Stimulated activated CD4-positive, alpha-beta T cell treated with anti-CD3 and anti-CD28 coated beads, TNF-alpha, amount 100 ng/mL, for 1 hour (primary cell): ENCODE data around the gene PCK2.

ENCODE experiments used
- DNase-seq, 3 donors: peaks; one replicate each; pipeline ENCODE4 v3.0.0-alpha.2; 2020; ENCODE audit warnings: low read depth in 3 of 3, low spot score in 1 of 3

The PCK2 gene

DNA sequence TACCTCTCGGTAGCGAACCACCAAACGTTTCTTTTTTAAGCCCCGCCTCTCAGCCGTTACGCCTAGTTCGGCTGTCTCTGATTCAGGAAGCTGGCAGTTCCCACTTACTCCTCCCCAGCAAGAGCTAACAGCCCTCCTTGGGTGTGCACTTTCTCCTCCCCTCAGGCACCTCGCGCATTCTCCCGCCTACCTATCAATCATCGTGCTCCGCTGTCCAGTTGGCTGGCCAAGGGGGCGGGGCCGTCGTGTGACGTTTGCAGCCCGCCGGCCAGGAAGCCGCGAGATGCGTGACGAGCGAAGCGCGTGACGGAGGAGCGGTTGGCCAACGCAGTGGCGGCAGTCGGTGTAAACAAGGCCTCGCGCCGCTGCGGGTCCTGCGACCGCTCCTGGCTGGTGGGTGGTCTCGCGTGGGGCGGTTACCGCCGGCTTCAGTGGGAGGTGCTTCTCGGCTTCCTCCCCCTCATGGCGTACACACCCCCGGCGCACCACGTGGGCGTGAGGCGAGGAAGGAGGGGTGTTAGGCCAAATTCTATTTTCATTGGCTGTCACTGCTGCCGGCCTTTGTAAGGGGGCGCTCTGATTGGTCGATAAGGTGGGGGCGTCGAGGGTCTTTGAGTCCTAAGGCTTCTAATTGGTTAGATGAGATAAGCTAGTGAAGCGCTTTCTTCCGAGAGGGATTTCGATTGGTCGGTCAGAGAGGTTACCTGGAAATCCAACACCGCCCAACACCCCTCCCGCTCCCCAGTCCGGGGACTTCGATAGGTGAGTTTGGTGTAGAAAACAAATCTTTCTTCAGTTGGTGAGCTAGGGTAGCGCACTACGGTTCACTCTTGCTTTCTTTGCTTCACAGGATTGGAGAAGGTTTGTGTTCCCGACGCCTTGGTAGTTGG, 20.7 kb downstream of the PCK2 start, which contains the start of the genes DCAF11 and NRL:
Gene DCAF11, plus strand, starts transcription at position 246 of the 890 bp plus-strand sequence. CDS start 818 bp downstream, outside the sequence.
Gene NRL, minus strand, starts transcription at position 418 of the 890 bp plus-strand sequence. CDS start 32,101 bp downstream, outside the sequence.
- DNase-seq = peak; percentile 93 to 96 (median 95)

- no peak for DNase-seq
Measured at GRCh38 chr14:24115422-24116127, 21.5 kb downstream of the PCK2 start.

DNA sequence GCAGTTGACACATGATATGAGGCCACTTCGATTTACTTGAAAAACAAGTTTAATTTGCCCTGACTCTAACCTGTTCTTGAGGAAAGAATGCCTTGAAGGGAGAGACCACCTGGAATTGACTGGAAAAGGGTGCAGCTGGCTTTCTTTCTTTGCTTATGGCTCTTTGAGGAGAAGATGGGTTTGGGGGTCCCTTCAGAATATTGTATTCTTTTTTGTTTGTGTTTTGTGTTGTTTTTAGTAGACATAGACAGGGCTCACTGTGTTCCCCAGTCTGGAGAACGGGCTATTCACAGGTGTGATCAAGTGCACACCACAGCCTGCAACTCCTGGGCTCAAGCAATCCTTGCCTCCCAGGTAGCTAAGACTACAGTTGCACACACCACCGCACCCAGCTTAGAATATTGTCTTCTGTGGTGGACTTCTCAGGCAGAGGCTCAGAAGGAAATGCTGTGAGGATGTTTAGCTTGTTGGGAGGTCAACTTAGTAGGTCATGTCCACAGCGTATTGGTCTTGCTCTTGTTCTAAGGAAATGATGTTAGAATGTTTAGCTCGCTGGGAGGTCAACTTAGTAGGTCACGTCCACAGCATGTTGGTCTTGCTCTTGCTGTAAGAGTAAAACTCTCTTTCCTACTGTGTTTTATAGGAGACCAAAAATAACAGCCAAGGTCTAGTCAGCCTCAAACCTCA, 22.2 kb downstream of the PCK2 start:
- DNase-seq = no peak

- no peak for DNase-seq
Measured at GRCh38 chr14:24117179-24117578, 23.1 kb downstream of the PCK2 start.

- DNase-seq = no peak
Measured at GRCh38 chr14:24119691-24120090, 25.6 kb downstream of the PCK2 start.

- DNase-seq = no peak
Measured at GRCh38 chr14:24121210-24121609, 27.1 kb downstream of the PCK2 start.

DNA sequence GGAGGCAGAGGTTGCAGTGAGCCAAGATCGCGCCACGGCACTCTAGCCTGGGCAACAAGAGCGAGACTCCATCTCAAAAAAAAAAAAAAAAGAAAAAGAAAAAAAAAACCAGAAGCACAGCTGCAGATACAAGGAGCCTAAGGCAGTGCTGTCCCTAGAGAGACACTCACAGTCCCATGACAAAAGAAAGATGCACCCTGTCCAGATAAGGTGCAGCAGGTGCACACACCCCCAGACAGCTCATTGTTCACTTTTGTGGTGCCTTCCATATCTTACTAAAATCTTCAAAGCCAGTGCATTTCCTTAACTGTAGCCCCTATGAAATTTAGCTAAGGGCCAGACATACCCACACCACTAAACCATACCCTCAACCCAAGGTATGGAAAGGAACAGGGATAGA, 28.3 kb downstream of the PCK2 start:
- no peak for DNase-seq

DNA sequence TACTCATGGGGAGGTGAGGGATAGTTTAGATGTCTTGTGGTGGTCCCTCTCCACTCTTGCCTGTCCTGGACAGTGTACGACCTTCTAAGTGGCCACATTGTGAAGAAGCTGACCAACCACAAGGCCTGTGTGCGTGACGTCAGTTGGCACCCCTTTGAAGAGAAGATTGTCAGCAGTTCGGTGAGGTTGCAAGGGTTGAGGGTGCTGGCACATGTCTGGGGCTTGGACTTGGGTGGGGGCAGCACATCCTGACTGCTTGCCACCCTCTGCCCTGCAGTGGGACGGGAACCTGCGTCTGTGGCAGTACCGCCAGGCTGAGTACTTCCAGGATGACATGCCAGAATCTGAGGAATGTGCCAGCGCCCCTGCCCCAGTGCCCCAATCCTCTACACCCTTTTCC, 28.8 kb downstream of the PCK2 start:
- DNase-seq = no peak

DNA sequence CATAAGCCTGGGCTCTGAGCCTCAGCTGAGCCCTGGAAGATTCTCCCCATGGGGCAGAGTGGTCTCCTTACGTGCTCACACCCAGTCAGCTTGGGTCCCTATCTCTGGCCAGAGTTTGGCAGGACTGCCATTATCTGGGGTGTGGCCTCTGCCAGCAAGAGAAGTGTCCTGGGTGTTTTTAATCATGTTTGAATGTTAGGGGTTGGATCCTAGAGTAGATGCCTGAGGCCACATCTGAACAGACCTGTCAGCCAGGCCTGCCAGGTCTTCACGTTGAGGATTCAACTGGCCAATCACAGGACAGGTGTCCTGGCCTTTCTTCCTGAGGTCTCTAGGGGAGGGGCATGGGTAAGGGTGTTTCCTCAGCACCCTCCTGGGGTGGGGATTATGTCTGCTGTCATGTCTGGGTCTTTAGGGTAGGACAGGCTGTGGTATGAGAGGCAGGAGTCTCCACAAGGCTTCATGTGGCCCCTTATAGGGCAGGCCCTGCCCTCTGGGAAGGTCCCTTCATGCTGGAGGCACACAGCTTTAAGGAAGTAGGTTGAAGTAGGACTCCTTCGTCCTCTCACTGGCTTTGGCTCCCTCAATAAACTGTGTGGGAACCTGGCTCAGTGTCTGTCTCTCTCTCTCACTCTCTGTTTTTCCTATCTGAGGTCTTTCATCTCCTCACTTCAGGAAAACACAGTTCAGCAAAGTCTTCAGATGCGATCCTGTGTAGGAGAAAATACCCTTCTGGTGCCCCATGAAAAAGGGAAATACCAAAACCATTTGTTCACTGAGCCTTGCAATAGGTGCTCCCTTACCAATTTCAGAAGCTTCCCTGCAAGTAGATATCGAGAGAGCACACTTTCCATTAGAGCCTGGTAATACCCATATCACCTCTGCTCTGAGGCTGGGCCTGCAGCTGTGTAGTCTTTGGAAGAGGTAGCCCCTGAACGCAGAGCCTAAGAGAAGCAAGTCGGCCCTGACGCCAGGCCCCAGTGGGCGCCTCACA, 29.6 kb downstream of the PCK2 start:
- no peak for DNase-seq

DNA sequence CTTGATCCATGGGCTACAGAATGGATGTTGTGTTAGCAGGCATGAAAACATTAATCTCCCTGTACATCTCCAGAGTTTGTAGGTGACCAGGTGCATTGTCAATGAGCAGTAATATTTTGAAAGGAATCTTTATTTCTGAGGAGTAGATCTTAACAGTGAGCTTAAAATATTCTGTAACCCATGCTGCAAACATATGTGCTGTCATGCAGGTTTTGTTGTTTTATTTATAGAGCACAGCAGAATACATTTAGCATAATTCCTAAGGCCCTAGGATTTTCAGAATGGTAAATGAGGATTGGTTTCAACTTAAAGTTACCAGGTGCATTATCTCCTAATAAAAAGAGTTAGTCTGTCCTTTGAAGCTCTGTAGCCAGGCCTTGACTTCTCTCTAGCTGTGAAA, 32.8 kb downstream of the PCK2 start:
- DNase-seq = no peak

- DNase-seq = no peak
Measured at GRCh38 chr14:24127673-24128072, 33.6 kb downstream of the PCK2 start.

DNA sequence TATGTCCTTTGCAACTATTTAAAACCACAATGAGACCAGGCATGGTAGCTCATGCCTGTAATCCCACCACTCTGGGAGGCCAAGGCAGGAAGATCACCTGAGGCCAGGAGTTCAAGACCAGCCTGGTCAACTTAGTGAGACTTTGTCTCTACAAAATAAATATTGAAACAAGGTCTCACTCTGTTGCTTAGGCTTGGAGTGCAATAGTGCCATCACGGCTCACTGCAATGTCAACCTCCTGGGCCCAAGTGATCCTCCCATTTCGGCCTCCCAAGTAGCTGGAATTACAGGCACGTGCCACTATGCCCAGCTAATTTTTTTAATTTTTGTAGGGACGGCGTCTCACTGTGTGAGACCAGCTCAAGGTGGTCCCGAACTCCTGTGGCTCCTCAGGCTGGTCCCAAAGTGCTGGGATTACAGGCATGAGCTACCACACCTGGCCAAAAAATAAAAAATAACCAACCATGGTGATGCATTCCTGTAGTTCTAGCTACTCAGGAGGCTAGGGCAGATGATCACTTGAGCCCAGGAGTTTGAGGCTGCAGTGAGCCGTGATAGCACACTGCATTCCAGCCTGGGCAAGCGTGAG, 35.4 kb downstream of the PCK2 start:
- no peak for DNase-seq

DNA sequence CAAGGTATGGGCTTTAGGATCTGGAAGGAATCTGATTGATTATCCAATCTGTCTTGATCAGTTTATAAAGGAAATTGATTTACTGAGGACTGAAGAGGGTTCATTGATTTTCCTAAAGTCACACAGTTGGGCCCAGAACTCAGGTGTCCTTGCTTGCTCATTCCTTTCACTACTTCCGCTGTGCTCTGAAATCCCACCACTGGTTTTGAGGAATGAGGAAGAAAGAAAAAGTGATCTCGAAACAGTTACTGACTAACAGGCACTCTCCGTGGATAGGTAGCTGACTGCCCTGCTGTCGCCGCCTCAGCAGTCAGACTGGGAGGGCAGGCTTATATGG, 36.2 kb downstream of the PCK2 start, which contains the start of gene FITM1:
Gene FITM1, plus strand, starts transcription at position 280 of the 337 bp plus-strand sequence. CDS start 905 bp downstream, outside the sequence.
- DNase-seq = no peak

DNA sequence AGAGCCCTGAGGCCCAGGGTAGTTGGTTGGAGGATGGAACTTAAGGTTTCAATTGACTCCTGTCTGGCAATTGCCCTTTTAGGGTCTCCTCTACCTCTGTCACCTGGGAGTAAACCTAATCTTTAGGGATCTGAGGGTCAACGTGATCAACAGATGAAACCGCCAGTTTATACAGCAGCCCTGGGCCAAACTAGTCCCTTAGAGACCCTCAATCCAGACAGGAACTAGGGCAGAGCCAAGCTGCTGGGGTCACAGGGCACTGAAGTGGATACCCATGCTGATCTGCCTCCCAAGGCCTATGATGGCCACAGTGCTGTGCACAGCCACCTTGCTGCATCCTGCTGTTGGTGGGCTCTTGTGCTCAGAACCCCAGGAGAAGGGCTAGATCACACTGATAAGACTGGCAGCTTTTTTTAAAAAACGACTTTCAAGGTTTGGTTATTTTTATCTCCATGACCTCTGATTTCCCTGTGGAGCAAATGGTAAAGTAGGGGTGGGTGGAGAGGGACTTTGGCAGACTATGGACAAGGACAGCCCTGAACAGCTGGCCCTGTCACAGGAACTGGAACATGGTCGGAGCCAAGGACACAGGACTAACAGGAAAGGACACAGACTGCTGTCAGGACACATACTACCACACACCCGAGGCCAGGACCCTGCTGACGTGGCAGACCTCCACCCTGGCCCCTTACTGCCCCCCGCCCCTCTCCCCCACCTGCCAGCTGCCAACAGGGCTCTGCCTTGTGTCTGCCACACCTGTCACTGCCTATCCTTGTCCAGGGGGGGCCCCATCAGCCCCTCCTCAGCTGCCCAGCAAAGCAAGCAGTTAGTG, 36.8 kb downstream of the PCK2 start:
- no peak for DNase-seq

DNA sequence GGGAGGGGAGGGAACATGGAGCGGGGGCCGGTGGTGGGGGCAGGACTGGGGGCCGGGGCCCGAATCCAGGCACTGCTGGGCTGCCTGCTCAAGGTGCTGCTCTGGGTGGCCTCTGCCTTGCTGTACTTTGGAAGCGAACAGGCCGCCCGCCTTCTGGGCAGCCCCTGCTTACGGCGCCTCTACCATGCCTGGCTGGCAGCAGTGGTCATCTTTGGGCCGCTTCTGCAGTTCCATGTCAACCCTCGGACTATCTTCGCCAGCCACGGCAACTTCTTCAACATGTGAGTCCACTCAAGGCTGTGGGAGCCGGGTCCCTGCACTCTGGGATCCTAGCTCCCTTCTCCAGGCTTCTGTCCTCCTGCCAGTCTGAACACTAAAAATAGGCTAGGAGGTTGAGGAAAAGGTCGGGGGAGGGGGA, 37.4 kb downstream of the PCK2 start:
- DNase-seq = no peak

GRCh38 chr14:24132061-24132685, 38.1 kb downstream of the PCK2 start:
- DNase-seq = peak in 1 of 3 donors; percentile 24

GRCh38 chr14:24132976-24133375, 38.9 kb downstream of the PCK2 start:
- no peak for DNase-seq

- no peak for DNase-seq
Measured at GRCh38 chr14:24133735-24134134, 39.6 kb downstream of the PCK2 start.

DNA sequence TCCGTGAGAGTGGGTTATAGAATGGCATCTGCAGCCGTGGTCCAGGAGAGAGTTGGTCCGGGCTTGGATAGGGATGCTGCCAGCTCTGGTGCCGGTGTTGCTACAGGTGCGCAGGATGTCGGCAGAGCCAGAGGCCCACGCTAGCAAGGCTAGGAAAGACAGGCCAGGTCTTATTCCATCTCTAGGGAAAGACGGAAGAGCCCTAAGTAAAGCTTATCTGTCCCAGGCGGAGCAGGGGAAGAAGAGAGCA, 41.4 kb downstream of the PCK2 start:
- no peak for DNase-seq
